GM19025 (cell line): ENCODE data around the gene RER1.

Experiments used
- ATAC-seq: cut with Tn5 transposase; IDR thresholded peaks from one replicate; pipeline ENCODE4 v1.9.1; 2021; ENCODE audit warnings: mild to moderate bottlenecking, low read depth, moderate library complexity; ENCODE audit not compliant: unreplicated experiment

RER1 gene

GRCh38 chr1:2353551-2354438 is 37.8 kb upstream of the RER1 start:
- ATAC-seq, result no peak

- ATAC-seq, result no peak
These were observed 36.9 kb upstream of the RER1 start for GRCh38 chr1:2354511-2355372.

GRCh38 chr1:2355373-2356261 is 36.0 kb upstream of the RER1 start:
- ATAC-seq, result no peak

- ATAC-seq, result no peak
These were observed 35.2 kb upstream of the RER1 start for GRCh38 chr1:2356401-2356800.

GRCh38 chr1:2356911-2357845 is 34.5 kb upstream of the RER1 start:
- no peak for ATAC-seq

GRCh38 chr1:2358072-2358471 is 33.6 kb upstream of the RER1 start:
- ATAC-seq, result no peak

GRCh38 chr1:2358651-2359640 is 32.7 kb upstream of the RER1 start:
- ATAC-seq, result no peak

GRCh38 chr1:2360588-2361364 is 30.9 kb upstream of the RER1 start:
- no peak for ATAC-seq

GRCh38 chr1:2363847-2364513 is 27.7 kb upstream of the RER1 start:
- ATAC-seq, result no peak

GRCh38 chr1:2368053-2368744 is 23.4 kb upstream of the RER1 start:
- ATAC-seq, result no peak

- no peak for ATAC-seq
These were observed 18.8 kb upstream of the RER1 start for GRCh38 chr1:2372551-2373490.

- no peak for ATAC-seq
These were observed 17.9 kb upstream of the RER1 start for GRCh38 chr1:2373551-2374251.

- ATAC-seq, result no peak
These were observed 17.1 kb upstream of the RER1 start for GRCh38 chr1:2374252-2375155.
